ENCODE measurements around the gene PLCL2.

PLCL2 gene

GRCh38 chr3:16999161-16999560, 114.4 kb downstream of the PLCL2 start:
- H3K27me3 ChIP-seq (ENCODE audit: control insufficient read depth, insufficient read depth, low read length) = no peaks in the 10 kb centered on the region
- no peak overlapping the region for H3K4me3 ChIP-seq (ENCODE audit: low read length)
- no peaks in the 10 kb centered on the region for H3K4me1 ChIP-seq (ENCODE audit: control insufficient read depth, insufficient read depth, low read length)
- no peak overlapping the region for H3K27ac ChIP-seq (ENCODE audit: low read depth, low read length)
- no peak overlapping the region for H3K9ac ChIP-seq (ENCODE audit: low read length)
- H3K36me3 ChIP-seq (ENCODE audit: control insufficient read depth, insufficient read depth, low read length) = no peaks in the 10 kb centered on the region

GRCh38 chr3:16999871-17000270, 115.1 kb downstream of the PLCL2 start:
- Histone ChIP-seq H3K36me3 (ENCODE audit: control insufficient read depth, insufficient read depth, low read length) (no peaks in the 10 kb centered on the region), H3K4me1 (ENCODE audit: control insufficient read depth, insufficient read depth, low read length) (no peaks in the 10 kb centered on the region), H3K27ac (ENCODE audit: low read depth, low read length) (no peak overlapping the region), H3K9ac (ENCODE audit: low read length) (no peak overlapping the region), H3K4me3 (ENCODE audit: low read length) (no peak overlapping the region), H3K27me3 (ENCODE audit: control insufficient read depth, insufficient read depth, low read length) (no peaks in the 10 kb centered on the region)

- H3K4me1 ChIP-seq (ENCODE audit: control insufficient read depth, insufficient read depth, low read length) = no peaks in the 10 kb centered on the region
- H3K27ac ChIP-seq (ENCODE audit: low read depth, low read length) = no peak overlapping the region
- no peaks in the 10 kb centered on the region for H3K27me3 ChIP-seq (ENCODE audit: control insufficient read depth, insufficient read depth, low read length)
- H3K4me3 ChIP-seq (ENCODE audit: low read length) = no peak overlapping the region
- no peak overlapping the region for H3K9ac ChIP-seq (ENCODE audit: low read length)
- H3K36me3 ChIP-seq (ENCODE audit: control insufficient read depth, insufficient read depth, low read length) = no peaks in the 10 kb centered on the region
These were observed 118.7 kb downstream of the PLCL2 start for GRCh38 chr3:17003457-17003856.

- no peak overlapping the region for H3K9ac ChIP-seq (ENCODE audit: low read length)
- H3K27ac ChIP-seq (ENCODE audit: low read depth, low read length) = no peak overlapping the region
- H3K36me3 ChIP-seq (ENCODE audit: control insufficient read depth, insufficient read depth, low read length) = no peaks in the 10 kb centered on the region
- H3K4me1 ChIP-seq (ENCODE audit: control insufficient read depth, insufficient read depth, low read length) = no peaks in the 10 kb centered on the region
- no peak overlapping the region for H3K4me3 ChIP-seq (ENCODE audit: low read length)
- H3K27me3 ChIP-seq (ENCODE audit: control insufficient read depth, insufficient read depth, low read length) = no peaks in the 10 kb centered on the region
These were observed 121.5 kb downstream of the PLCL2 start for GRCh38 chr3:17006132-17006852.

GRCh38 chr3:17007284-17007683, 122.5 kb downstream of the PLCL2 start:
- Histone ChIP-seq H3K36me3 (ENCODE audit: control insufficient read depth, insufficient read depth, low read length) (no peaks in the 10 kb centered on the region), H3K9ac (ENCODE audit: low read length) (no peak overlapping the region), H3K27me3 (ENCODE audit: control insufficient read depth, insufficient read depth, low read length) (no peaks in the 10 kb centered on the region), H3K4me3 (ENCODE audit: low read length) (no peak overlapping the region), H3K27ac (ENCODE audit: low read depth, low read length) (no peak overlapping the region), H3K4me1 (ENCODE audit: control insufficient read depth, insufficient read depth, low read length) (no peaks in the 10 kb centered on the region)

- H3K4me1 ChIP-seq (ENCODE audit: control insufficient read depth, insufficient read depth, low read length) = no peaks in the 10 kb centered on the region
- H3K9ac ChIP-seq (ENCODE audit: low read length) = no peak overlapping the region
- H3K36me3 ChIP-seq (ENCODE audit: control insufficient read depth, insufficient read depth, low read length) = no peaks in the 10 kb centered on the region
- H3K27ac ChIP-seq (ENCODE audit: low read depth, low read length) = no peak overlapping the region
- no peak overlapping the region for H3K4me3 ChIP-seq (ENCODE audit: low read length)
- no peaks in the 10 kb centered on the region for H3K27me3 ChIP-seq (ENCODE audit: control insufficient read depth, insufficient read depth, low read length)
These were observed 125.1 kb downstream of the PLCL2 start for GRCh38 chr3:17009826-17010225.

GRCh38 chr3:17011728-17012338, 127.1 kb downstream of the PLCL2 start:
- H3K36me3 ChIP-seq (ENCODE audit: control insufficient read depth, insufficient read depth, low read length) = no peaks in the 10 kb centered on the region
- no peak overlapping the region for H3K4me3 ChIP-seq (ENCODE audit: low read length)
- no peaks in the 10 kb centered on the region for H3K4me1 ChIP-seq (ENCODE audit: control insufficient read depth, insufficient read depth, low read length)
- H3K27ac ChIP-seq (ENCODE audit: low read depth, low read length) = no peak overlapping the region
- no peak overlapping the region for H3K9ac ChIP-seq (ENCODE audit: low read length)
- H3K27me3 ChIP-seq (ENCODE audit: control insufficient read depth, insufficient read depth, low read length) = no peaks in the 10 kb centered on the region

GRCh38 chr3:17013050-17013449, 128.3 kb downstream of the PLCL2 start:
- Histone ChIP-seq H3K27ac (ENCODE audit: low read depth, low read length) (no peak overlapping the region), H3K36me3 (ENCODE audit: control insufficient read depth, insufficient read depth, low read length) (no peaks in the 10 kb centered on the region), H3K4me3 (ENCODE audit: low read length) (no peak overlapping the region), H3K27me3 (ENCODE audit: control insufficient read depth, insufficient read depth, low read length) (no peaks in the 10 kb centered on the region), H3K9ac (ENCODE audit: low read length) (no peak overlapping the region), H3K4me1 (ENCODE audit: control insufficient read depth, insufficient read depth, low read length) (no peaks in the 10 kb centered on the region)

GRCh38 chr3:17013571-17013970, 128.8 kb downstream of the PLCL2 start:
- H3K27me3 ChIP-seq (ENCODE audit: control insufficient read depth, insufficient read depth, low read length) = no peaks in the 10 kb centered on the region
- no peak overlapping the region for H3K9ac ChIP-seq (ENCODE audit: low read length)
- no peak overlapping the region for H3K27ac ChIP-seq (ENCODE audit: low read depth, low read length)
- no peaks in the 10 kb centered on the region for H3K36me3 ChIP-seq (ENCODE audit: control insufficient read depth, insufficient read depth, low read length)
- no peak overlapping the region for H3K4me3 ChIP-seq (ENCODE audit: low read length)
- no peaks in the 10 kb centered on the region for H3K4me1 ChIP-seq (ENCODE audit: control insufficient read depth, insufficient read depth, low read length)

DNA sequence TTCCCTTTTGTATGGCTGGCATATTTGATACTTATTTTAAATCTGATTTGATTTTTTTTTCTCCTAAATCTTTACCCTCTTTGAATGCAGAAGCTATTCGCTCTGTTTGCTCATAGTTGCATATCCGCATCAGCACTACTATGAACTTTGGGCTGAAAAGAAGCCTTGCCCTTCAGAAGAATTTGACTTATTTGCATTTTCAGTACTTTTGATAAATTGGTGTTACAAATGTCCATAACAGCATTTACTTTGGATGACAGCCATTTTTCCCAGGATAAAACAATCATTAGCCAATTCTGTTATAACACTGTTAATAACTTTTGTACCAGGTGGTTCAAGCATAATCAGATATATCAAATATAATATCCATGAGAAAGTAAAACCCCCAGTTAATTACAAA, 129.5 kb downstream of the PLCL2 start:
- Histone ChIP-seq H3K27me3 (ENCODE audit: control insufficient read depth, insufficient read depth, low read length) (no peaks in the 10 kb centered on the region), H3K4me1 (ENCODE audit: control insufficient read depth, insufficient read depth, low read length) (no peaks in the 10 kb centered on the region), H3K36me3 (ENCODE audit: control insufficient read depth, insufficient read depth, low read length) (no peaks in the 10 kb centered on the region), H3K27ac (ENCODE audit: low read depth, low read length) (no peak overlapping the region), H3K9ac (ENCODE audit: low read length) (no peak overlapping the region), H3K4me3 (ENCODE audit: low read length) (no peak overlapping the region)

DNA sequence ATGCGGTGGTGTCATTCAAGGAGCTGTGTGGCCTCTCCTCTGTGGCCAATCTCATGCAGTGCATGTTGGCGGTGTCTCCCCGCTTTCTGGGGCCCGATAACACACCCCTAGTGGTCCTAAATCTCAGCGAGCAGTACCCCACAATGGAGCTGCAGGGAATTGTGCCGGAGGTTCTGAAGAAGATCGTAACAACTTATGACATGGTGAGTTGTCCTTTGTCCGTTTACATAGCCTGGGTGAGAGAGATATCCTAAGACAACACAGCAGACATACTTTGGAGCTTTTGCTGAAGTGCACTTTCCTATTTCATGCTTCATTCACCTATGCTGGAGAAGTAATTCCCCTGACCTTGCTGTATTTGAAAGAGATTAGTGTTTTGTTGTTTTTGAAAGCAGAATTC, 130.0 kb downstream of the PLCL2 start:
- no peak overlapping the region for H3K4me3 ChIP-seq (ENCODE audit: low read length)
- H3K4me1 ChIP-seq (ENCODE audit: control insufficient read depth, insufficient read depth, low read length) = no peaks in the 10 kb centered on the region
- H3K36me3 ChIP-seq (ENCODE audit: control insufficient read depth, insufficient read depth, low read length) = no peaks in the 10 kb centered on the region
- H3K9ac ChIP-seq (ENCODE audit: low read length) = no peak overlapping the region
- H3K27me3 ChIP-seq (ENCODE audit: control insufficient read depth, insufficient read depth, low read length) = no peaks in the 10 kb centered on the region
- no peak overlapping the region for H3K27ac ChIP-seq (ENCODE audit: low read depth, low read length)

GRCh38 chr3:17021614-17022013, 136.9 kb downstream of the PLCL2 start:
- H3K4me1 ChIP-seq (ENCODE audit: control insufficient read depth, insufficient read depth, low read length) = no peaks in the 10 kb centered on the region
- no peak overlapping the region for H3K4me3 ChIP-seq (ENCODE audit: low read length)
- H3K27me3 ChIP-seq (ENCODE audit: control insufficient read depth, insufficient read depth, low read length) = no peaks in the 10 kb centered on the region
- no peak overlapping the region for H3K27ac ChIP-seq (ENCODE audit: low read depth, low read length)
- no peak overlapping the region for H3K9ac ChIP-seq (ENCODE audit: low read length)
- no peaks in the 10 kb centered on the region for H3K36me3 ChIP-seq (ENCODE audit: control insufficient read depth, insufficient read depth, low read length)

DNA sequence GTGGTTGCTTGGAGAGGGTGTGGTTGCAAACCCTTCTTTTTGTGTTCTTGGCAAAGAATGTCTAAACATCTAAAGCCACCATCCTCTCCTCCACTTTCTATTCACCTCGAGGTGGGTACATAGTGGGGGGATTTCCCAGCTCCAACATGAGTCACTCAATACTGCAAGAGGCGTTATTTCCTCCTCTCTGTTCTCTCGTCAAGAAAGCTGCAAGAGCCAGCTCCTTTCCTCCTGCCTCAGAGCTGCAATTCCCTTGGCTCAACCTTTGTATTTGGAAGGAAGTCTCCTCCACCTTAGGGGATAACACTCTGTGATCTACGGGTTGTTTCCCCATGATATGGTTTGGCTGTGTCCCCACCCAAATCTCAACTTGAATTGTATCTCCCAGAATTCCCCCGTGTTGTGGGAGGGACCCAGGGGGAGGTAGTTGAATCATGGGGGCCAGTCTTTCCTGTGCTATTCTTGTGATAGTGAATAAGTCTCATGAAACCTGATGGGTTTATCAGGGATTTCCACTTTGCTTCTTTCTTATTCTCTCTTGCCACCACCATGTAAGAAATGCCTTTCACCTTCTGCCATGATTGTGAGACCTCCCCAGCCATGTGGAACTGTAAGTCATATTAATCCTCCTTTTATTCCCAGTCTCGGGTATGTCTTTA, 138.4 kb downstream of the PLCL2 start:
- Histone ChIP-seq H3K36me3 (ENCODE audit: control insufficient read depth, insufficient read depth, low read length) (no peaks in the 10 kb centered on the region), H3K9ac (ENCODE audit: low read length) (no peak overlapping the region), H3K27me3 (ENCODE audit: control insufficient read depth, insufficient read depth, low read length) (no peaks in the 10 kb centered on the region), H3K4me1 (ENCODE audit: control insufficient read depth, insufficient read depth, low read length) (no peaks in the 10 kb centered on the region), H3K27ac (ENCODE audit: low read depth, low read length) (no peak overlapping the region), H3K4me3 (ENCODE audit: low read length) (no peak overlapping the region)
